Measurements from ENCODE around the gene PLK3.

The PLK3 gene

GRCh38 chr1:44783697-44784093 lies 16.5 kb upstream of the PLK3 start:
- DNase-seq (ENCODE audit: low read depth), result no peak
- TF ChIP-seq, protein P1, sequence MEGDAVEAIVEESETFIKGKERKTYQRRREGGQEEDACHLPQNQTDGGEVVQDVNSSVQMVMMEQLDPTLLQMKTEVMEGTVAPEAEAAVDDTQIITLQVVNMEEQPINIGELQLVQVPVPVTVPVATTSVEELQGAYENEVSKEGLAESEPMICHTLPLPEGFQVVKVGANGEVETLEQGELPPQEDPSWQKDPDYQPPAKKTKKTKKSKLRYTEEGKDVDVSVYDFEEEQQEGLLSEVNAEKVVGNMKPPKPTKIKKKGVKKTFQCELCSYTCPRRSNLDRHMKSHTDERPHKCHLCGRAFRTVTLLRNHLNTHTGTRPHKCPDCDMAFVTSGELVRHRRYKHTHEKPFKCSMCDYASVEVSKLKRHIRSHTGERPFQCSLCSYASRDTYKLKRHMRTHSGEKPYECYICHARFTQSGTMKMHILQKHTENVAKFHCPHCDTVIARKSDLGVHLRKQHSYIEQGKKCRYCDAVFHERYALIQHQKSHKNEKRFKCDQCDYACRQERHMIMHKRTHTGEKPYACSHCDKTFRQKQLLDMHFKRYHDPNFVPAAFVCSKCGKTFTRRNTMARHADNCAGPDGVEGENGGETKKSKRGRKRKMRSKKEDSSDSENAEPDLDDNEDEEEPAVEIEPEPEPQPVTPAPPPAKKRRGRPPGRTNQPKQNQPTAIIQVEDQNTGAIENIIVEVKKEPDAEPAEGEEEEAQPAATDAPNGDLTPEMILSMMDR (IDR thresholded peaks at IDR 0.05; ENCODE audit: low read depth, low read length, missing control alignments), result no peak
- H3K4me3 ChIP-seq (ENCODE audit: low read depth, low read length), result peak overlapping the region; percentile 39

DNA sequence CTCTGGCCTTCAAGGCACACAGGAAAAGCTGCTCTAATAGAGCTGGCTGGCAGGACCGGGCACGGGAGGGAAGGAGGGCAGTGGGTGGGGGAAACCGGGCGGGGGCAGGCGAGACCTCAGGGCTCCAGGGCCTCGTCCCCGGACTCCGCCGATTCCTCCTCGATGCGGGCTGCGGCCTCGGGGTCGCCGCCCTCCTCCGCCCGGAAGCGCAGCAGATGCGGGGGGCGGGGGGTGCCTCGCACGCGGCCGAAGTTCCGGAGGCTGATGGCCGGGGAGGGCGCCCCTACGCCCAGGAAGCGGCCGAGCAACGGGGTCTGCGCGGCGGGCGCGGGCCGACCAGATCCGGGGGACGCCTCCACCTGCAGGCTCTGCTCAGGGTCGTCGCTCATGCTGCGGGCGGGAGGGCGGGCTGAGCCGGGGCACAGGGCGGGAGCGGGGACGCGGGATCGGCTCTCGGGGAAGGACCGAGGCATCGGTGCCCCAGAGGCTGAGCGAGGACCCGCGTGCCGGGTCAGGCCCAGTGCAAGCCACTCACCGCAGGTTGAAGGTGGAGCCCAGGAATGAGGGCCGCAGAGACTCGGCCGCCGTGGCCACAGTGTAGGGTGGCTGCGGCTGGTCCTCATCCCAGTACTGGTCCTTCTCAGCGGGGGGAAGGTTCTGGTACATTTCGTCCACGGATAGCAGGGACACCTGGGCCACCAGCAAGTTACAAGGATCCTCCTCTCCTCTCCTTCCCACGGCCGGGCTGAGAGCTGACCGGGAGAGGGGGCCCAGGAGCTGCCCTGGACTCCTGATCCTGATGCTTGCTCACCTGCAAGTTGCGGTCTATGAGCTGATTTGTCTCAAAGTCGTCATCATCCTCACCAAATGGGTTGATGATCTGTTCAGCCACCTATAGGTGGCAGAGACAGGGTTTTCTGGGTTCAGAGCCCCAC lies 15.8 kb upstream of the PLK3 start:
- H3K4me3 ChIP-seq (ENCODE audit: low read depth, low read length), result peak overlapping the region; percentile 39
- no peak for DNase-seq (ENCODE audit: low read depth)
- TF ChIP-seq, protein P1 (IDR thresholded peaks at IDR 0.05; ENCODE audit: low read depth, low read length, missing control alignments), result peak; percentile 52

DNA sequence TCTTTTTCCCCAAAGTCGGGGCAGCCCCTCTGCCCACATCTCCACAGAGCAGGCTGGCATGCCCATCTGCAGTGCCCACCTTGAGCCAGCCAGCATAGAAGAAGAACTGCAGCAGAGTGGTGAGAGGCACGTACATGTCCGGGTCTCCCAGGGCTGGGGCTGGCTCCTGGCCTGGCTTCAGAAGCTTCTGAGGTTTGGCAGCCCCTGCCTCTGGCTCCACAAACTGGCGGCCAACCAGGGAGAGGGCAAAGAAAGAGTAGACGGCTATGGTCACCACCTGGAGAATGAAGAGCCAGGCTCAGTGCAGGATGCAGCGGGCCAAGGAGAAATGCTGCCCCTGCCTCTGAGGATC lies 15.2 kb upstream of the PLK3 start:
- TF ChIP-seq, protein P1 (IDR thresholded peaks at IDR 0.05; ENCODE audit: low read depth, low read length, missing control alignments), result no peak
- DNase-seq (ENCODE audit: low read depth), result no peak
- peak overlapping the region; percentile 39 for H3K4me3 ChIP-seq (ENCODE audit: low read depth, low read length)

DNA sequence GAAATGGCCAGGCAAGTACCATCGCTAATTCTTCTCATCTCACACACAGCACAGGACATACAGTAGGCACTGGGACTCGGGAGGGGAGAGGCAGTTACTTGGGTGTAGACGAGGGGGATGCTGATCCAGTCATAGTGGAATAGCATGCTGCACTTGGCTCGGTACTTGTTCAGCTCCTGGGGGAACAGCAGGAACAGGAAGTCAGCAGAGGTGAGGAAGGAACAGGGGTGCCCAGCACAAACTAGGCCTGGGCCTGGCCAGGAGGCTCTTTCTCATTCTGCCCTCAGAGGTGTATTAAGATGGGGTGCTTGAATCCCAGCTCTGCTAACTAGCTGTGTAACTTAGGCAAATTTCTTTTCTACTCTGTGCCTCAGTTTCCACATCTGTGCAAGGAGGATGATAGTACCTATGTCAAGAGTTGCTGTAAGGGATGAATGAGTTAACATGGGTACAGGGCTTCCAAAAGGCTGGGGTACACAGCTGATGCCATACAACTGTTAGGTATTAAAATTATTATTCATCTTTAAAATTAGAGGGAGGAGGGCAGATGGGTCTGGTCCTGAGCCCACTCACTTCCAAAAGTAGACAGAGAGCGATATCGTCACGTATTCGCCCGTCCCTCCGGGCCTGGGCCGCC lies 14.6 kb upstream of the PLK3 start:
- H3K4me3 ChIP-seq (ENCODE audit: low read depth, low read length), result peak overlapping the region; percentile 56
- DNase-seq (ENCODE audit: low read depth), result no peak
- TF ChIP-seq, protein P1 (IDR thresholded peaks at IDR 0.05; ENCODE audit: low read depth, low read length, missing control alignments), result no peak

DNA sequence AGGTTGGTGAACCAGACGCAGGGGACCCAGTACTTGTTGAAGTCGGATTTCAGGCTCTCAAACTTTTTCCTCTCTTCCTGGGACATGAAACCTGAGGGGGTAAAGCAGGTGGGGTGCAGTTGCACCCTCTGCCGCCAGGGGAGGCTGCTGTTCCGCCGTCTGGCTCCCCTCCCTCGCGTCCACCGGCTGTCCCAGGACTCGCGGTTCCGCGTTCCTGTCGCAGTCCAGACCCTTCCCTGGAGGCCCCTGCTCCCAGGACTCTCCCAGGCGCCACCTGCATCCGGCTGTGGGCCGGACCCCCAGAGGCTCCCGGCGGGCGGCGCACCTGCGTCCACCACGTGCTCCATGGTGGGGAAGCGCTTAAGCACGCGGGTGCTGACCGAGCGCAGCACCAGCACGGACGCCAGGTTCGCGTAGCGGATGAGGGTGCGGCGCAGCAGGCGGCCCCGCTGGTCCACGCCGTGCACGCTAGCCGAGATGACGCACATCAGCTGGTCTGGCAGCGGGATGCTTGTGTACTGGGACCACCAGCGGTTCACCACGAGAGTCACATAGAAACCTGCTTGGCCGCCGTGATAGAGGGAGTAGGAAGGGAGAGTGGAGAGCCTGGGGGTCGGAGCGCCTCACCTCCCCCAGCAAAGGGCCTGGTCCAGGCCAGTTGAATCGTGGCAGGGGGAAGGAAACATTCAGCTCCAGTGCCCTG lies 13.9 kb upstream of the PLK3 start:
- TF ChIP-seq, protein P1 (IDR thresholded peaks at IDR 0.05; ENCODE audit: low read depth, low read length, missing control alignments), result peak; percentile 100
- H3K4me3 ChIP-seq (ENCODE audit: low read depth, low read length), result peak overlapping the region; percentile 56
- DNase-seq (ENCODE audit: low read depth), result no peak

DNA sequence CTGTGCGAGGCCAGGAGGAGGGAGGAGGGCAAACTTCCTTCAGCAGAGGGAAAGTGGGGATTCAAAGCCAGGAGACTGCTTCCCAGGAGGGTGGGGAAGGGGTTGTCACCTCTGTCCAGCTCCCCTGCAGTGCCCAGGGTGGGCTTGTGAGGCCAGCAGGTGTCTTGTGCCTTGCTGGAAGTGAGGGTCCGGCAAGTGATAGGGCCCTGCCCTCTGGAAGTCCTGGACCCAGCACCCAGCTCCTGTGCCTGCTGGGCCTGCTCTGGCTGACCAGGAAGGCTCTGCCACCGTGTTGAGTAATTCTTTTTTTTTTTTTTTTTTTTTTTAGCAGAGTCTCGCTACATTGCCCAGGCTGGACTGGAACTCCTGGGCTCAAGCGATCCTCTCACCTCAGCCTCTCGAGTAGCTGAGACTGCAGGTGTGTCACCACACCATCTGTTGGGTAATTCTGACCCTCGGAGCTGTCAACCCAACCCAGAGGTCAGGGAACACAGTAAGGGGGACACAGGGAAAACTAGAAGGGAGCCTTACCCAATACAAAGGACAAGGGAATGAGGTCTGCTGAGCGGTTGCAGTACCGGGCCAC lies 13.2 kb upstream of the PLK3 start:
- TF ChIP-seq, protein P1 (IDR thresholded peaks at IDR 0.05; ENCODE audit: low read depth, low read length, missing control alignments), result no peak
- H3K4me3 ChIP-seq (ENCODE audit: low read depth, low read length), result no peak overlapping the region
- DNase-seq (ENCODE audit: low read depth), result no peak
